Astrocyte of the spinal cord (primary cell): ENCODE results near the gene FTO.

ENCODE experiments used
- DNase-seq: peaks from one replicate; pipeline ENCODE4 v3.0.0; 2011; ENCODE audit warnings: low read depth, low spot score
- H3K4me3 ChIP-seq: 2 replicates; pipeline ENCODE4 v1.5.1; 2011; ENCODE audit warnings: low read depth, mild to moderate bottlenecking, low read length, moderate library complexity
- CTCF ChIP-seq: IDR thresholded peaks from 2 replicates; pipeline ENCODE4 v1.5.1; 2012; ENCODE audit warnings: low read depth, mild to moderate bottlenecking, low read length, inconsistent platforms
- in situ Hi-C: cut with HindIII; loops from 2 replicates; pipeline ENCODE4 v1.10.0; 2017; ENCODE audit warnings: low sequenced_read_pairs

FTO gene

DNA sequence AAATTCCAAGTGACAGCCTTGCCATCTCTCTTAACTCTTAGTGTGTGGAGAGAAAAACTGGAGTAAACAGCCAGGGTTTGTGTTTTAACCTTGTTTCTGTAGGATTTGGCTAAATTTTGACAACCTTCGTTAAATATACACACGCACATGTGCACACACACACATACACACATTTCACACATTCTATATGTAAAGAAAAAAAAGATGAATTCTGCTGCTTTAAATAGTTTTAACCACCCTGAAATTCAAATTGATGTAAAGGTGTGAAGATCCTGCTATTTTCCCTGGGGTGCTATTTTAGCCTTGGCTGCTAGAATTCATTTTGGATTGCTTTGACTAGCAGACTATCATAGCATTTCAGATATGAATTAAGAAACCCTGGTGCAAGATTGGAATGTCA, 191.9 kb downstream of the FTO start:
- no peak for DNase-seq
- no peak overlapping the region for H3K4me3 ChIP-seq
- in situ Hi-C loops, result no loop called here
- TF ChIP-seq CTCF, result no peak

- TF ChIP-seq CTCF, result no peak
- no peak overlapping the region for H3K4me3 ChIP-seq
- DNase-seq, result no peak
- in situ Hi-C loops, result no loop called here
These were observed 192.8 kb downstream of the FTO start for GRCh38 chr16:53896722-53897121.

- no peak for DNase-seq
- in situ Hi-C loops, result no loop called here
- no peak for TF ChIP-seq CTCF
- H3K4me3 ChIP-seq, result no peak overlapping the region
These were observed 195.0 kb downstream of the FTO start for GRCh38 chr16:53898993-53899392.

- no peak for TF ChIP-seq CTCF
- no peak for DNase-seq
- in situ Hi-C loops, result no loop called here
- no peak overlapping the region for H3K4me3 ChIP-seq
These were observed 195.5 kb downstream of the FTO start for GRCh38 chr16:53899431-53899830.

DNA sequence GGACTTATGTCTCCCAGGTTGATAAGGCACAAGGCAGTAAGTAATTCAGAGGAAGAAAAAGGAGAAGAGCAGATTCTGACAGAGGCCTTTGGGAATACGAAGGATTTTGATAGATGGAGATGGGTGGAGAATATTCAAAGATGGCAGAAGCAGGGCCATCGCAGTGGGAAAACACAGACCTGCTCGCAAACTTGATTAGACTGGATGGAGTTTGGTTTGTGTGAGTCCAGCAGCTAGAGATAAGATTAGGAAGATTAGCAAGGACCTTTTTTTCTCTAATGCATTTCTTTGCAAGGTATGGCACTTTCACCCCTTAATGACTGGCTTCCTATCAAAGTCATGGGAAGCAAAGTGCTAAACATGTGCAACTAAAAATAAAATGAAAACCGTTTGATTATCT, 196.7 kb downstream of the FTO start:
- DNase-seq, result no peak
- in situ Hi-C loops, result no loop called here
- no peak overlapping the region for H3K4me3 ChIP-seq
- no peak for TF ChIP-seq CTCF

DNA sequence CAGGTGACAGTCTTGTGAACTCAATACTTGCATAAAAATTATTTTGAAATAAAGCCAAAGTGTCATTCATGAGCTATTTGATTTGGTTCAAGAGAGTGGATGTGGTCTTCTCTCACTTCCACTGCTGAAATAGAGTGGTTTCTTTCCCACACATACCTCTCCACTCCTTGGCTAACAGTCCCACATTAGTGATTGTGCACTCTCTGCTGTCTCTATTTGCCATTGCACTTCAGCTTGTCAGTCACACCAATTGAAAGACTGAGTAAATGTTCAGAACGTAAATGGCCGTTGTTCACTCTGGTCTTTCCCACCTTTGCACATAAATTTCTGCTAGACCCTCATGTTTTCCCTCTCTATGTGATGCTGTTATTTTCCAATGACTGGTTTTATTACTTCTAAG, 197.5 kb downstream of the FTO start:
- DNase-seq, result no peak
- TF ChIP-seq CTCF, result no peak
- H3K4me3 ChIP-seq, result no peak overlapping the region
- in situ Hi-C loops, result no loop called here

DNA sequence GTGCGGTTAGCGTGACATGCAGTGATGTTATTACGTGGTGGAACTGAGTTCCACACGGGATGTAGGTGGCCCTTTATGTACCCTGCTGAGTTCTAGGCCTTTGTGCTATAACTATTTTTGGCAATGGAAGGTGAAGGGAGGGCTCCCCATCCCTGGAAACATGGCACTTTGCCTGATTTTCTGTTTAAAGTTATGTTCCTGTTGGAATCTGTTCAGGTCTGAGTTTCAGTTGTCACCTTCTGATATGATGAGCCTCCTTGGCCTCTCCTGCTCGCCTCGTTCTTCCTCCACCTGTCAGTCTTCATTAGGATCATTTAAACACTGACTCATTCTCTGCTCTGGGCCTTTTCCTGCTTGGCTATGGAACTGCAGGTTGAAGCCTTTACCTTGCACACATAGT, 200.6 kb downstream of the FTO start:
- no peak overlapping the region for H3K4me3 ChIP-seq
- TF ChIP-seq CTCF, result no peak
- DNase-seq, result no peak
- in situ Hi-C loops, result no loop called here
